CD4-positive, alpha-beta T cell treated with Interleukin-15 for 1 hour (primary cell): ENCODE data around the gene KIAA1614.
"Not testable (repeated sequence)": the region's sequence is repeated elsewhere in the genome, so short reads cannot be mapped to it uniquely, and the experiment has no call there.

Source experiments
- DNase-seq: peaks from one replicate; pipeline ENCODE4 v3.0.0-alpha.2; 2020

KIAA1614 gene

DNA sequence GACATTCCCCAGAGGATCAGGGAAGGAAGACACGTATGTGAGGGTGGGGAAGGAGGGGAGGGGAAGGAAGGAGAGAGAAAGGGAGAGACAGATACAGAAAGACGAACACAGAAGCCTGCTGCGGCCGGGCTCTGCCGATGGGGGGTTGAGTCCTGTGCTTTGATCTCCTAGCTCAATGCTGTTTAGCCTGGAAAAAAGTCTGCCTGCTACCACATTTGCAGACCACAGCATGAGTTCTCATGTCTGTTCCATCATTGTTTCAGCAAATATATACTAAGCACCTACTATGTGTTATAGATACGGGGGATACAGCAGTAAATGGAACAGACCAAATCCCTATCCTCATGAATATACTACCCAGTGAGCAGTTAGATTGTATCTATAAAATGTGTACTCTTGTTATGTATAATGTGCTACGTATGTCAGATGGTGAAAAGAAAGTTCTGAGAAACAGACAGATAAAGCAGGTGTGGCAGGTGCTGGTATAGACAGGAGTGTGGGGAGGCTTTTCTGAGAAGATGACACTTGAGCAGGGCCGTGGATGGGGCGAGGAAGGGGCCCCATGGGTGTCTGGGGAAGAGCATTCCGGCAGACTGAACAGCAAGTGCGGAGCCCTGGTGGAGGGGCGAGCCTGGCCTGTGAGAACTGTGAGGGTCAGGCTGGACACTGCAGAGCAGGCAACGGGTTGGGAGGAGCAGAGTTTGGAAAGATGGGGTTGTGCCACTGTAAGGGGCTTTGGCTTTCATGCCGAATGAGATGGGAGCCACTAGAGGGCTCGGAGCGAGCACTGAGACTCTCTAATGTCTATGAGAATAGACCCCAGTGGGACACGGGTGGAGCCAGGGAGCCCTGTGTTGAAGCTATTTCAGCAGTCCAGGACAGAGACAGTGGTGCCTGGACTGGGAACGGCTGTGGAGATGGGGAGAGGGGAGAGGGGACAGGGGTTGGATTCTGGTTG lies 34.1 kb downstream of the KIAA1614 start:
- DNase-seq = no peak

DNA sequence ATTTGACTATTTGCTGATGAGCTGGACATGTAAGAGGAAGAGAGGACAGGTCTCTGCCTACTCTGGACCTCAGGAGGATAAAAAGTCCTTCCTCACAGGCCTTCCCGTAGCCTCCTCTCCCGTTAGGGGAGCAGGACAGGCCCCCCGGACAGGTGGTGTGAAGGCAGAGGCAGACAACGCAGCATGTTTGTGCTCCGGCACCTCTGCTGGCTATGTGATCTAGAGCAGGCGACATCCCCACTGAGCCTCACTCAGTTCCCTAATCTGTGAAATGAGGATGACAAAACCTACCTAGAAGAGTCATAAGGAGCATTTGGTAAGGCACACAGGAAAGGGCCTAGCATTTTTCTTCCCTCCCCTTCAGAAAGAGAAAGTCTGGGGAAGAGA lies 34.8 kb downstream of the KIAA1614 start:
- no peak for DNase-seq

DNA sequence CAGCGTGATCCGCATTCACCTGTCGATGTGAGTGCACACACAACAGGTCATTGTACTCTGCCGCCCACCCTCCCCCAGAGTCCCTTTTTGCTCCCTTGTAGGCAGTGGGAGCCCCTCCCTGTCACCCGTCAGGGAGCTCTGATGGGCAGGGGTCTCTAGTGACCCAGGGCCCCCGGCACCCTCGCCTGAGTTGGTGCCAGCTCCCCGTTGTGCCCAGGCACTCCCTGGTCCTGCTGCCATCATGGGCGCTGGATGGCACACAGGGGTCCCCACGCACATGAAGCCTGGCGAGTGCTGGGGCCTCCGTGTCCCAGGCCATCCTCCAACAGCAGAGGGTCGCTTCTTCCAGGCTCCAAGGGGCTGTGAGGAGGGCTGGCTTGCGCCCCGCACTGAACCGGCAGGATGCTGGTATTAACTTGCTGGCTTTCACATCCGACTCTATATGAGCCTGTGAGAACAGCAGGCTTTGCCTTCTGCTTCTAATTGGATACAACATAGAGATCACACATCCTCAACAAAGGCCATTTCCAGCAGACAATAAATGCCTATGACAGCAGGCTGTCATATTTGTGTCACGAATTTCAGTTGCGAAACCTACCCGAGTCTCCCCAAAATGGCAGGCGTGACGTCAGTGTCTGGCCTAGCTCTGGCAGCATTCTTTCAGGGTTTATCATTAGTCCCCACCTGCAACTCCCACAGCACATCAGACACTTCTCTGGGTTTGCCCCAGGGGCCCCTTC lies 35.4 kb downstream of the KIAA1614 start:
- no peak for DNase-seq

DNA sequence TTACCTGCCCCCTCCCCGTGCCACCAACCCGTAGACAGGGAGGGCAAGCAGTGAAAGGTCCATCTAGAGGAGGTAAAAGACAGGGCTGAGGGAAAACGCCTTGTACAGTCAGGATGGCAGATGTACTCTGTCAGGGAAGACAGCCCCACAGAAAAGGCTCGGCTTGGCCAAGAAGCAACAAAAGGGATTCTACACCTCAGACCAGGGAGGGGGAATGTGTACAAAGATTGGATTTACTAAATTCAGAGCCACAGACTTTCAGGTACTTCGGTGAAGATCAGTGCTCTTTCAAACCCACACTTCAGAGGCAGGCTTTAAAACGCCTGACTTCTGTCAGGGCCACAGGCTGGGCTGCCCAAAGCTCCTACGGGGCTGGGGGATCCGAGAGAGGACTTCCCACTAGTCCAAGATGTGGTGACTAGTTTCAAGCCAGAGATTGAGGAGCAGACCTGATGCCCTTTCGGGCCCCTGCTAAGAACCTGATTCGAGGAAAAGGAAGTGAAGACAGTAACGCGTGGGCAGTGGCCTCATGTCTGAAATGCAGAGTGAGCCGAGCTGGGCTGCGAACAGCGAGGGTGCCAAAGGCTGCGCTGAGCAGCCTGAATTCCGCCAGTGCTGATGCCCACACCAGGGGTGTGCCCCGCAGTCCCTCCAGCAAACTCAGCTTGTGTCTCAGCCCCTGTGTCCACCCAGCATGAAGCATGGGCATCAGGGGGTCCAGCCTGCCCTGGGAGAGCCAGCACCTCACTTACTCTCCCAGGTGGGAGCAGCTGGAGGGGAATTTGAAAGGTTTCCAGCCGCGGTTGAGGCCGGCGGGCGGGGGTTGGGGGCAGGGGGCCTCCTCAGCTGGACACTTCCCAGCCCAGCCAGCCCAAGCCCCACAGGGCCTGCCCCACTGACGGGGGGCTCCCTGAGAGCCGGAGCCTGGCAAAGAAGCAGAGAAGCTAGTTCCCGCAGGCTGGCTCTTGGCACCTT lies 36.2 kb downstream of the KIAA1614 start:
- no peak for DNase-seq

DNA sequence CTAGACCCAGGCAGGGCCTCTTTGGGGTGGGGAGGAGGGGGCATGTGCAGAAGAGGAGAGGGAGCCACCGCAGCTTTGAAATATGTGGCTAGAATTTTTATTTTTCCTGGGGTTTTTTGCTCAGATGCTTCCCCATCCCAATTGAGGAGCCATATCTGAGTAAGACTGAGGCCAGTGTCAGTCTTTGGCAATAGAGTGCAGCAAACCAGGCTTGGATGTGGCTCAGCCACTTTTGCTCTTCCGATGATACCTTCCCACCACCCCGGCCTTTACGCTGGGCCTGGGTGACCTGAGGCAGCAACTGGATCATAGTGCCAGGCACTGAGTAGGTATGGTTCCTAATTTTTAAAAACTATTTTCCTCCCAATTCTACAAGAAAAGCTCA lies 36.9 kb downstream of the KIAA1614 start:
- DNase-seq = no peak

DNA sequence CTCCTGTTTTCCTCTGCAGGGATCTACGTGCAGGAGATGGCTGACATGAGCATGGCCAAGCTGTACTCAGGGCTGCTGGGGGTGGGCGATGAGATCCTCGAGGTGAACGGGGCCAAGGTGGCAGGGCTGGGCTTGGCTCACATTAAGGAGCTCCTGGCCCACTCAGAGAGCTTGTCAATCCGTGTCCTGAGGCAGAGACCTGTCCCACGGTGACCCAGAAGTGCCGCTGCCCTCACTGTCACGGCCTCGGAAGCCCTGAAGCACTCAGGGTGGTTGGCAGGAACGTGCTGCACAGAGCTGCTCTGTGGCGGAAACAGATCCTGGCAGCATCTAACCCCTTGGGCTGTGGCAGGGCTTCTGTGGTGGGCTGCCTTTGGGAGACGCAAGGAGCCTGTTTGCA lies 37.6 kb downstream of the KIAA1614 start:
- no peak for DNase-seq

DNA sequence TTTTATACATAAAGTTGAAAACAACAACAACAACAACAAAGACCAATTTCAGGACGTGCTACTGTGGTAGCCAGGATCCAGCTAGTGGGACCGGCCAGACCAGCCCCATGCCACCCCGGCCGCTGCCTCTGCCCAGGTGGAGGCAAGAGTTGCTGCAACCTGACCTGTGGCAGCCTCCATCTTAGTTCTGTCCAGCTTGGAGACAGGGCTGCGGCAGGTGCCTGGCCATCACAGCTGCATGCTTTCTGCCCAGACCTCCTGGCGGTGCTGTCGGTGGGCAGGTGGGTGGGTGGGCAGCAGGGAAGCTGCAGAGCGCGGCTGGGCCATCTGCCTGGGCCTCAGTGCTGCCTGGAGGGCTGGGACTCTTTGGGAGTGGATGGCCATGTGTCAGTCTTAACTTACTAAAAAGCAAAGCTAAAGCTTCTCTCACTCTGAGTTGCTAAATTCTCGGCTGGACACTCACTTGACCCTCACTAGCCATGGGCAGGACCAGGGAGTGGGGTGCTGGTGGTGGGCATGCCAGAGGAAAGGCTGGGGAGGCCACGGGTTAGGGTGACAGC lies 38.6 kb downstream of the KIAA1614 start:
- DNase-seq = no peak

DNA sequence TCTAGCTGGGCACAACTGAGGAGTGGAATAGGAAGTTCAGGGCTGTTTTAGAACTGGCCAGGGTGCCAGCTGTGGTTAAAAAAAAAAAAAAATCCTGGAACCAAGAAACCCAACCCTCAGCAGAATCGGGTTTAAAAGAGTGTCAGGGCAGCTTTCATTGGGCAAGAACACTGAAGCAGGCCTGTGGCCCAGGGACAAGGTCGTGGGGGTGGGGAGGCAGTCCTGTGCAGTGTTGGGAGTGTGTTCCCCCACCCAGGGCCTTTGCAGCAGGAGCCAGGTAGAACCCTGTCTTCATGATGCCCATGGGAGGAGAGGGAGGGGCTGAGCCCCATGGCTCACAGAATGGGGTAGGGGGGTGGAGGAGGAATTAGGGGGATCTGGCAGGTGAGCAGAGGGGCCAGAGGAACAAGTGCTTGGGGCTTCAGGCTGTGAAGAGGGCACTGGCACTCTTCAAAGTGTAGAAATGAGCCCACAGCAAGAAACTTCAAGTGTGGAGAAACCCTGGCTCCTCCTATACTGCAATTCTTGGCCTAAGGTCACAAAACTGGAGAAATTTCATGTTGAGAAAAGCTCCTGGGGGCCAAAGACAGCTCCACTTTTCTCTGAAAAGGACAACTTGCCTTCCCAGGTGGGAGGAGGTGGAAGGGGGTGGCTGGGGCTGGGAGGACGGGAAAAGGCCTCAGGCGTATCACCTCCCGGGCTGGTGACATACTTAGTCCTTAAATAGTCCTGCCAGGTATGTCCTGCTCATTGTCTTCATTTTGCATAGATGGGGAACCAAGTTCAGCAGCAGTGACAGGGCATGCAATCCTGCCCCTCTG lies 39.3 kb downstream of the KIAA1614 start:
- no peak for DNase-seq

DNA sequence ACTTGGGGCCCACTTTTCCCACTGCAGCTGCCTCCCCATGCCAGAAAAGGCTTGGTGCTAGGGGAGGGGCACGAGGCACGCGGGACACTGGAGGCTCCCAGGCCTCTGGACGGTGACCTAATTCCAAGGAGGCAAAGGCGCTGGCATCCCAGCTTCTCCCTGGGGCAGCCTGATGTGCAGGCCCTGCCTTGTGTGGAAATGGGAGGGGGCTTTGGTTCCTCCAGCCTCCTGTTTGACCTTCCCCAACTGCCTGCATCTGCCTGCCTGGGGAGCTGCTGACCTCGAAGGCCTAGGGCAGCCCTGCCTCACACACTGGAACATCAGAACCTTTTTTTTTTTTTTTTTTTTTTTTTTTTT lies 39.9 kb downstream of the KIAA1614 start:
- DNase-seq = no peak

DNA sequence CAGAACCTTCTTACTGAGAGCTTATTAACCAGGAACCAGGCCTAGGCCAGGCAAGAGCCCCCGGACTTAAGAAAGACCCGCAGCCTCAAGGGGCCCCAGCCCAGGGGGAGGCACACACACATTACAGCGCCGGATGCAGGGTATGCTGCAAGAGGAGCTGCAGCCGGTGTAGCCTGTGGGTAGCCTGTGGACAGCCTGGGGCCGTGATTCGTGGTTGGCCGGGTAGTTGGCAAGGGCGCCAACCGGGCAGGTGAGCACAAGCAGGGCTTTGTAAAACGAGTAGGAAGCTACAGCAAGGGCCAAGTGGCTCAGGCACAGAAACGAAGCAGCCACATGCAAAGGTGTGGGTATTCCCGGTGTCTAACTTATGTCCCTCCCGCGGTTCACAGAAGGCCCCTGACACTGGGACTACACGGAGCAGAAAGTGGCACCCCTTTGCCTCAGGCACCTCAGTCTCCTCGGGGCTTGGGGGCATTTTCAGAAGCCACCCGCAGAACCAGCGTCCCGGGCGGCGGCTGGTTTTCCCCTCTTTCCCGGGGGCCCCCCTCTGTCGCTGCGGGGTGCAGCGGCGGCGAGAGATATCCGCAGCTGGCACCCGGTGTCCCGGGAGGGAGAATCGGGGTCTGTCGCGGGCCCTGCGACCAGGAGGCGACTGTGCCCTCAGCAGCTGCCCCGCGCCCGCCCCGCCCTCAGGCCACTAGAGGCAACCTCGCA lies 40.8 kb downstream of the KIAA1614 start:
- DNase-seq = no peak

DNA sequence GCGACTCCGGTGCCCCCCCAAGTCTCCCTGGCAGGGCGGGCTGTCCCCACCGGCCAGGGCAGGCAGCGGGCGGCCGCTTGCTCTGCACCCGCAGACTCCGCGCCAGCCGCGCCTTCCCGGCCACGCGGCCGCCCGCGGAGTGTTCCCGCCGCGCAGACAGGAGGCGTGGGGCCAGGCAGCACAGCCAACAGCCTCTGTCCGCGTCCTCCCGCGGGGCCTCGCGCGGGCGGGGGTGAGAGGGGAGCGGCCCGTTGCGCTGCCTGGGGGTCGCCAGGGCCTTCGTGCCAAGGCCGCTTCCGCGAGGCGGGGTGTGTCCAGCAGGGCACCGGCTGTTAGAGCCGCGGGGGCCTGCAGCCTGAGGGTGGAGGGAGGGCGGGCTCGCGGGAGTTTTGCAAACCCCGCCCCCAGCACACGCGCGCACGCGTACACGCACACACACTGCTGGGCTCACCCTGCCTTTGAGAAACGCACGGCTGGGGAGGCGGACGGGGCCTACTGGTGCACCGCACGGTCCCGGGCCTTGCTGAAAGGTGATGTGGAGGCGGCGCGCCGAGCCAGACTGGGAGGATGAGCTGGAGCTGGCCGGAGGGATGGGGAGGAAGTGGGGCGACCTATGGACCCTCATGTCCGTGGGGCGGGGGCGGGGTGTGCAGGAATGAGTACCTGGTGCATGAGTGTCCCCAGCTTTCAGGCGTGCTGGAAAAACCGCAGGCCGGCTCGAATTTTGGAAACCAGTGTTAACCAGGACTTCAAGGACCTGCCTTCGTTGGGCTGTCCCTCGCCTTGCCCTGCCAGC lies 41.5 kb downstream of the KIAA1614 start:
- peak; percentile 72 for DNase-seq

DNA sequence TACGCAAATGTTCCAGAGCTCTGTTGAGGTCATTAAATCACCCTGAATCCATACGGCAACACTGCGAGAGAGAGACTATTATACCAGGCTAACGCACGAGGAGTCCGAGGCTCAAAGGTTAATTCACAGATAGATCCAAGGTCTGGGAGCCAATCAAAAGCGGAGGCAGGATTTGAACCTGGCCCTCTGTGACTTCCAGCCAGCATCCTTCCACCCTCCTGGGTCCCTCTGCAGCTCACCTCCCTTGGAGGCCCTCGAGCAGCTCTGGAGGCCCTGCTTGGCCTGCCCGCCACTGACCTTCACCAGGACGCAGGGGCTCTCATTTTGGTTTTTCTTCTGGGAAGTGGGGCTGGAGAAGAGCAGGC lies 42.1 kb downstream of the KIAA1614 start:
- DNase-seq = no peak

DNA sequence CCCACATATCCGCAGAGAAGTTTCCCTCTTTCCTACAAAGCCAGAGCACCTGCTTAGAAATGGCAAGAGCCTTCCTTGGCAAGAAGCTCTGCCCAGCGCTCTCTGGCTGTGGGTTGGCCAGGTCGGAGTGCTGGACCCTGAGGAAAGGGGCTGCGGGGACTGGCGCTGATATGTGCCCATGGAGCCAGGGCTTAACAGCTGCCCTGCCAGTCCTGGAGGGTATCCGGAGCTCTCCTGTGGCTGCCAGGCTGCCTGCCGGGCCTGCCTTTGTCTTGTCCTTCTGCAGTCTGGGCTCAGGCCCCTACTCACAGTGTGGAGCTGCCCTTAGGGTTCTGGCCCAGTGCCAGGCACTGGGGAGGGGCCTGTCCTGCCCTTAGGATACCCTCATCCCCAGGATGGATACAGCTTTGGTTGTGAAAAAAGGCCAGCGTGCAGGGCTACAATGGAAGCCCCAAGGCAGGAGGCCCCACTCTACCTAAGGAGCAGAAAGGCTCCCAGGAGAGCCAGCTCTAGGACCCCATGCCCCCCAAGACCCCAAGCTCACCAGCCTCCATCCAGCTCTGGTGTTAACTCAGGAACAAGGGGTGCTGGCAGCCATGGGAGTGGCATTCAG lies 43.4 kb downstream of the KIAA1614 start:
- DNase-seq = no peak

DNA sequence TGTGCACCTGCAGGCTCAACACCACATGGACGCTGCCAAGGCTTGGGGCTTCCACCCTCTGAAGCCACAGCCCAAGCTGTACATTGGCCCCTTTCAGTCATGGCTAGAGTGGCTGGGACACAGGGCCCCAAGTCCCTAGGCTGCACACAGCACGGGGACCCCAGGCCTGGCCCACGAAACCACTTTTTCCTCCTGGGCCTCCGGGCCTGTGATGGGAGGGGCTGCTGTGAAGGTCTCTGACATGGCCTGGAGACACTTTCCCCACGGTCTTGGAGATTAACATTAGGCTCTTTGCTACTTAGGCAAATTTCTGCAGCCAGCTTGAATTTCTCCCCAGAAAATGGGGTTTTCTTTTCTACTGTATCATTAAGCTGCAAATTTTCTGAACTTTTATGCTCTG lies 46.9 kb downstream of the KIAA1614 start:
- DNase-seq = not testable (repeated sequence)

DNA sequence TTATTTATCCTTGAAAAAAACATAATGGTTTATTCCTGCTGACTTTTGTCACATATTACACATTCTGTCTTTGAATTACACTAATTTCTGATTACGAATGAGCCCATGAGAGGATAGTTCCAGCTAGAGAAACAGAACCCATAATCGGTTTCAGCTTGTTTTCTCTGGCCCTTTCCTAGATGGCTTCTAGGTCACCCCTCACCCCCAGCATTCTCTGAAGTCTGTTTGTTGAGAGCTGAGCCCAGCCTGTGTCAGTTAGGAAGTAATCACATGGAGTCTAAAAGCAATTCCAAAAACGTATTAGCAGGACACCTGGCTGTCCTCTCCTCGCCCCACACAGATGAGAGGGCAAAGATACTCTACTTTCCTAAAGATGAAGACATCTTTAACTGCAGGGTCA lies 48.9 kb downstream of the KIAA1614 start:
- DNase-seq = no peak

DNA sequence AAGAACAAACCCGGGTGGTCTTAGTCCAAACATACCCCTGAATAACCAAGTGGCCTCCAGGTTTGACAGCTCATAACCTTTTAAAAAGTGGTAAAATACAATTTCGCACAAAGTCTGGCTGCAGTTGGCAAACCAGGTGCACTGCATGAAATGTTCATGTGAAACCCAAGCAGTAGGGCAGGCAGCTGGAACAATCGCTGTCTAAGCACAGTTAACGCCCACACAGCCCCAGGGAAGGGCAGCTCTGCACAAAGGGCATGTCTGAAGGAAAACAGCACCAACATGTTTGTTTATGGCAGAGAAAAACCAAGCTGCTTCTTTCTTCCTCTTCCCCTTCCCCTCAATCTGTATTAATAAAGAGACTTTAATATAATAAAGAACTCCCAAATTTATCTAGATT lies 49.5 kb downstream of the KIAA1614 start:
- no peak for DNase-seq

DNA sequence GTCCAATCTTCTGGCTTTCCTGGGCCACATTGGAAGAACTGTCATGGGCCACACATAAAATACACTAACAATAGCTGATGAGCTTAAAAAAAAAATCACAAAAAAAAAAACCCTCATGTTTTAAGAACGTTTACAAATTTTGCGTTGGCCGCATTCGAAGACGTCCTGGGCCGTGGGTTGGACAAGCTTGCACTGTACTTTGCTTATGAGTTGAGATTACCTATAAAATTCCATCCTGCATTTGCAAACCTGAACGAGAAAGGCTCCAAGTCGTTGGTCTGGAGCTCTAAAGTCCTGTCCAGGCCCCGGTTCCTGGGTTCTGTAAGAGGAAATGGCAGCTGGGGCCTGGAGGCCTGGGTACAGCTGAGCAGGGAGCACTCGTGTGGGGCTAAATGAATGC lies 51.4 kb downstream of the KIAA1614 start:
- DNase-seq = no peak

DNA sequence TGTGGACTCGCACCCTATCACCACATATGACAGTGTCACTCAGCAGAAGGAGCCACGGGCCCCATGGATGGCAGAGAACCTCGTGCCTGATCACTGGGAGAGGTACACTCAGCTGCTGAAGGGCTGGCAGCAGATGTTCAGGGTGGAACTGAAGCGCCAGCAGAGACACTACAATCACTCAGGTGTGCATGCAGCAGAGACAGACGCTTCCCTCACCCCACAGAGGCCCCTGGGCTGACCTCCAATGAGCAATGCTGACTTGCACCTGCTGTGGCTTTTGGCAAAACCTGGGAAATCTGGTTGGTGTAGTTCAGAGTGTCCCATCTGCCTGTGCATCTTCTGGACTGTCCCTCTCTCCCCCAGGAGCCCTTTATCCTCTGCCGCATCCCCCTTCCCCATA lies 51.9 kb downstream of the KIAA1614 start:
- DNase-seq = no peak

DNA sequence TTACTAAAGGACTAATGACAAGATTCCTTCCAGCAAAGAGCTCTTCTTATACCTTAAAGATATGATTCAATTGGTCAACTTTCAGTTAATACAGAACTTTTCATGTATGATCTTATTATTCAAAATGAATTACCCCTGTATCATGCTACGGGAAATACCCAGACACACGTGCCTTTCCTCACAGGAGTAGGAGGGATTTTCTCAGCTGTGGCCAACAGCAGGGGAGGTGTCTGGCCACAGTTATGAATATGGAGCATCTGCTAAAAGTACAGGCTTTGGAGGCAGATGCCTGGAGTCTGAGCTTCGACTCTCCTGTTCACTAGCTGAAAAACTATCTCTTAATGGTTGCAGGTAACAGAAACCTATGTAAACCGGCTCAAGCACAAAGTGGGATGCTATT lies 53.6 kb downstream of the KIAA1614 start:
- no peak for DNase-seq
